Stimulated activated CD8-positive, alpha-beta memory T cell treated with anti-CD3 and anti-CD28 coated beads, Interleukin-12 subunit alpha, Interleukin-12 subunit beta, amount 100 ng/mL, for 24 hours (primary cell): ENCODE results near the gene SC5D.

Experiments used
- DNase-seq: peaks from one replicate; pipeline ENCODE4 v3.0.0-alpha.2; 2020; ENCODE audit errors: extremely low read depth

SC5D gene, protein sequence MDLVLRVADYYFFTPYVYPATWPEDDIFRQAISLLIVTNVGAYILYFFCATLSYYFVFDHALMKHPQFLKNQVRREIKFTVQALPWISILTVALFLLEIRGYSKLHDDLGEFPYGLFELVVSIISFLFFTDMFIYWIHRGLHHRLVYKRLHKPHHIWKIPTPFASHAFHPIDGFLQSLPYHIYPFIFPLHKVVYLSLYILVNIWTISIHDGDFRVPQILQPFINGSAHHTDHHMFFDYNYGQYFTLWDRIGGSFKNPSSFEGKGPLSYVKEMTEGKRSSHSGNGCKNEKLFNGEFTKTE

DNA sequence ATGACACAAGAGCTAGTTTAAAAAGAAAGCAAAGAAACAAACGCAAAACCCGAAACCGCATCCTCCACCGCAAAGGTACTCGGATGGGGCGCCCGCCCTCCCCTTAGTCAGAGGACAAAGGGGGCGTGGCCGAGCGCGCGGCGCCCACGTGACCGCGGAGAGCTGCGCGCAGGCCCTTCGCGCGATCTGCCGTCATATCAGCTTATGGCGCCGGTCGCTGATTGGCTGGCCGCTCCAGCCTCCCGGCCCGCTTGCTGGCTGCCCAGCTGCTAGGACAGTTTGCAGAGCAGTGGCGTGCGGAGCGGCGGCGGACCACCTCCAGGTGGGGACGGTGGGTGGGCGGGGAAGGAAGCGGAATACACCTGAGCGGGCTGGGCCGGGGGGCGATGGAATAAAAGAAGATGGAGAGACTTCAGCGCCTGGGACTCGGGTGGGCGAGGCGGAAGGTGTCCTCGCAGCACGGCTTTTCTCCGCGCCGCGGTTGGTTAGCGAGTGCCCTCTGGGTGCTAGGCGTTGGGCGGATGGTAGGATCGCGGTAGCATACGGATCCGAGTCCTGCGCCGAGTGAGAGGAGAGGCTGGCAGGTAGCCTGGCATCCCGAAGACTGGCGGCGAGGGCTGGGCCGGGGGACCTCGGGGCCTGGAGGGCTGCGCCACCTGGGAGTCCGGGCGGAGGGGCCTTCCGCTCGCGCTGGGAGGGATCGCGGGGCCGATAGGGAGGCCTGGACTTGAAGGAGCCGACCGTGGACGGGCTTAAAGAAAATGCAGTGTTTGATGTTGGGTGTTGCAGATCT lies at the start of gene SC5D:
TSS of gene SC5D (plus strand) at position 277 of the 793 bp plus-strand sequence. CDS start 10,605 bp downstream, outside the sequence.
- DNase-seq, result peak; percentile 85

- DNase-seq, result no peak
Observed at GRCh38 chr11:121244884-121245283, 47.7 kb upstream of the SC5D start.

DNA sequence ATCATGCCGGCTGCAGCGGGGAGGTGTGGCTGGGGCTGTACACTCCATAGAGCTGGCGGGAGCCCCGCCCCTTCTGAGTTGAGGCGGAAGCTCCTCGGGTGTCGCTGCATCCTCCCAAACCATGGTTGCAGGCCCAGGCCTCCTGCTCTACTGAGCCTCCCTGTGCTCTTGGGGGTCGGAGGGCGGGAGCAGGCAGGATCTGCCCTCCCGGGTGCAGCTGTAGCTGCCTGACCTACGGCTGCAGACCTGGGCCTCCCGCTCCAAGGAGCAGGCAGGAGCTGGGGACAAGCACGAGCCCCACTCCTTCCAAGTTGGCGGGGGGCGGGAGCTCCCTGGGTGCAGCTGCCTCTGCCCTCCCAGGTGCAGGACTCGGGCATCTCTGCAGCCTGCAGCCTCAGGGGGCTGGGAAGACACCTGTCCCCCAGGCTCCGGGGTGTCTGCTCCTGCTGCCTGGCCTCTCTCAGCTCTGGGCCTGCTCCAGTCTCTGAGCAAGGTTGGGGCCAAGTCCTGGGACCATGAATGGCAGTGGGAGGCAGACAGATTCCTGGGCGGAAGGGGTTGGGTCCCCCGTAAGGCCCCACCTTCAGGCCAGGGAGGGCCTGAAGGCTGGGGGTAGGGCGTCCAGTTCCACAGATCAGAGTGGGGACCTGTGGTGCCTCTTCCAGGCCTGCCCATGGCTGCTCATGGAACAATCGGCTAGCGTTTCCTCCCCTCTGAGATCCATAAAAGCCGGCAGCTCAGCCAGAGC lies 46.4 kb upstream of the SC5D start:
- no peak for DNase-seq

GRCh38 chr11:121246769-121247035 lies 45.9 kb upstream of the SC5D start:
- DNase-seq, result no peak

DNA sequence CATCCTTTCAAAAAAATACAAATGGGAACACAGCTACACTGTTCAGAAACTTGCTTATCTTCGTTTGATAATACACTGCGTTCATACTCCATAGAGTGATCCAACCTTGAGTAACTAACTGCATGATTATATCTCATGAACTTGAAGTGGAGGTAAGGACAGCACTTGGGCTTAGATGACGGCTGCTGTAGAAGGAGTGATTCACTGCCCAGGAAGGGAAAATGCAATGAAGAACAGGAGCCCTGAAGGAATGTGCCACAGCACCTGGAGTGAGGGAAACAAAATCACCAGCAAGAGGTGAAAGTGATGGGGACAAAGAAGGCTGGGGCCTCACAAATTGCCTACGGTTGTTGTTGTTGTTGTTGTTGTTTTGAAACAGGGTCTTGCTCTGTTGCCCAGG lies 44.1 kb upstream of the SC5D start:
- DNase-seq, result no peak

DNA sequence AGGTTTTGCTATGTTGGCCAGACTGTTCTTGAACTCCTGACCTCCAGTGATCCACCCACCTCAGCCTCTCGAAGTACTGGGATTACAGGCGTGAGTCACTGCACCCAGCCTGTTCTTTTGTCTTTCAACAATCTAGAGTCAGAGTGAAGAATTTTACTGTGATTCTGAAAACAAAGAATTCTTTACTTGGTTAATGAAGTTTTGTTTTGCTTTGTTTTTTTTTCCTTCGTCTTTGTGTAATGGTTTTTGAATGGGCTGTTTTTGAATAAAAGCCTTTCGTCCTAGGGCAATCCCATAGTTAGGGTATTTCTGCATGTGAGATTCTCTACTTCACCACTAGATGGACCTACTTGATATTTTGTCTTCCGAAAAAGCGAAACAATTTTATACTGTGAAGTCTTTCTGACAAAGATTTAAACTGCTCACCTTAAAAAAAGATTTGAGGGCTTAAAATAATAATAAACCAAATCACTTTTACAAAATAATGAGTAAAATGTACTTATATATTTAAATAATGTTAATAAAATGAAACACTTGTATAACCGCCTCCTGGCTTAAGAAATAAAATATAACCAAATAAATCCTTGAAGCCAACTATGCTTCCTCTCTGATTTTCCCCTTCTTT lies 43.4 kb upstream of the SC5D start:
- no peak for DNase-seq

DNA sequence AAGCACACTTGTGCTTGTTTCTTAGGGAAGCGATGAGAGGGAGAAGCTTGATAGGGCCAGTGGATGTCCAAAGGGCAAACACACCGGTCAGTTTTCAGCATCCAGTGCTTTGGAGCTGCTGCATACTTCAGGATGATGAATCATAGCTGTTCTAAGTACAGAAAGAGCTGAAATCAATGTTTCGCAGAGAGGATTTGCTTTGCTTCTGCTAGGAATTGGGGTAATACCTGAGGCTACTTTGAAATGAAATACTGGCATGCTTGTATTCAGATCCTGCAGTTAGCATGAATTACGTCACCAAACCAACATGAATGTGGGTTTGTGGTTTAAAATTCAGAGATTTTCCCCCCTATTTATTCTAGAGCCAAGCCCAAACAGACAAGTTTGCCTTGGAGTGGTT lies 41.7 kb upstream of the SC5D start:
- DNase-seq, result no peak

GRCh38 chr11:121253951-121254350 lies 38.6 kb upstream of the SC5D start:
- DNase-seq, result no peak

GRCh38 chr11:121254756-121255155 lies 37.8 kb upstream of the SC5D start:
- DNase-seq, result no peak

GRCh38 chr11:121255473-121256125 lies 37.0 kb upstream of the SC5D start:
- no peak for DNase-seq

GRCh38 chr11:121257289-121257688 lies 35.3 kb upstream of the SC5D start:
- no peak for DNase-seq

GRCh38 chr11:121257976-121258375 lies 34.6 kb upstream of the SC5D start:
- no peak for DNase-seq

DNA sequence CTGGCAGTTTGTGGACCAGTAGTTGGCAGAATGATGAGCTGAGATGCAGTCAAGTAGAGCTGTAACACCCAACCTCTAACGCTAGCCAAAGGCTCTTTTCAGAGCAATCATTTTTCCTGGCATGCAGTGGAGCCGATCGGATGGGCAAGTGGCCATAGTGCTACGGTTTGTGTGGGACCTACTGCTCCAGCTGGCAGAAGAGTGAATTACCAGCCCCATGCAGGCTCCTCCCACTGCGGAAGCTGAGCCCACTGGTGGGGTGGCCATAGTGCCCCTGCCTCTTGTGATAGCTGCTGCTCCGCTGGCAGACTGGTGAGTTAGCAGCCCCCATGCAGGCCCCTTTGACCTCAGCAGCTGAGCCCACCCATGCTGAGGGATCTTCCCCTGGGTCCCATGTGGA lies 27.0 kb upstream of the SC5D start:
- DNase-seq, result no peak

DNA sequence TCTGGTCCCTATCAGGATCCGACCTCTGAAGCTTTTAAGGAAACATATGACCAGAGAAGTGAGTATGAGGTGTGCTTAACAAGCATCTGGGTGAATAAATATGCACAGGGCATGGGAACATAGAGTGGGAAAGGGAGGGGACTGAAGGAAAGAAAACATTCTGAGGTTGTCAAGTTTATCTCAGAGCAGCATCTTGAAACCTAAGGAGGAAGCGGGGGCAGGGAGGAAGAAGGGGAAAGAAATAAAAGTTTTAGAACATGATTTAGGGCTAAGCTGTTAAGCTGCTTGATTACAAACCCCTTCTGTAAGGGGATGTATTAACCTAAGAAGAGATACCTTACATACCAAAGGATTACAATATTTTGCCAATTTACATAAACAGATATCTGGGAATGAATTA lies 24.0 kb upstream of the SC5D start:
- no peak for DNase-seq

- DNase-seq, result no peak
Observed at GRCh38 chr11:121270001-121270678, 22.4 kb upstream of the SC5D start.

DNA sequence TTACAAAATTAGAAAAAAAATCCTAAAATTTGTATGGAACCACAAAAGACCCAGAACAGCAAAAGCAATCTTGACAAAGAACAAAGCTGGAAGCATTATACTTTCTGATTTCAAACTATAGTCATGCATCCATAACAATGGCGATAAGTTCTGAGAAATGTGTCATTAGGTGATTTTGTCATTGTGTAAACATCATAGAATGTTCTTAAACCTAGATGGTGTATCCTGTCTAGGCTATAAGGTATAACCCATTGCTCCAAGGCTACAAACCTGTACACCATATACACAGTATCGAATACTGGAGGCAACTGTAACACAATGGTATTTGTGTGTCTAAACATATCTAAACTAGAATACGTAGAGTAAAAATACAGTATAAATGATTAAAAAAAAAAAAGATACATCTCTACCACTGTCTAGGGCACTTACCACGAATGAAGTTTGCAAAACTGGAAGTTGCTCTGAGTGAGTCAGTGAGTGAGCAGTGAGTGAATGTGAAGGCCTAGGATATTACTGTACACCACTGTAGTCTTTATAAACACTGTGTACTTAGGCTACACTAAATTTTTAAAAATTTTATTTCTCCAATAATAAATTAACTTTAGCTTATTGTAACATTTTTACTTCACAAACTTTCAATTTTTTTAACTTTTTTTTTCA lies 18.1 kb upstream of the SC5D start:
- no peak for DNase-seq

- DNase-seq, result no peak
Observed at GRCh38 chr11:121281698-121282097, 10.9 kb upstream of the SC5D start.

DNA sequence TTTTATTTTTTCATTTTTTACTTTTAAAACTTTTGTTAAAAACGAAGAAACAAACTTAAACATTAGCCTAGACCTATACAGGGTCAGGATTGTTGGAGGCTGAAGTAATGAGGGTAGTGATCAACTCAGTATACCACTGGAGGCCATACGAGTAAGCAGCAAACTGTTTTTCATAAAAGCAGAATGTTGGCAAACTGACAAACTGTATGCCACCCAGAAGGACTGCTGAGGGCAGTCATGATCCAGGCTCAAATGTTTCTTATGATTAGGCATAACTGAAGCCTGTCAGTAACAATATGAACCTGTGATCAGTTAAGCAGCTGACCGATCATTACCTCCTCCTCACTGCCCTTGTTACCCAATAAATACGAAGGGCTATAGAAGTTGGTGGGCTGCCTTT lies 10.2 kb upstream of the SC5D start:
- no peak for DNase-seq

DNA sequence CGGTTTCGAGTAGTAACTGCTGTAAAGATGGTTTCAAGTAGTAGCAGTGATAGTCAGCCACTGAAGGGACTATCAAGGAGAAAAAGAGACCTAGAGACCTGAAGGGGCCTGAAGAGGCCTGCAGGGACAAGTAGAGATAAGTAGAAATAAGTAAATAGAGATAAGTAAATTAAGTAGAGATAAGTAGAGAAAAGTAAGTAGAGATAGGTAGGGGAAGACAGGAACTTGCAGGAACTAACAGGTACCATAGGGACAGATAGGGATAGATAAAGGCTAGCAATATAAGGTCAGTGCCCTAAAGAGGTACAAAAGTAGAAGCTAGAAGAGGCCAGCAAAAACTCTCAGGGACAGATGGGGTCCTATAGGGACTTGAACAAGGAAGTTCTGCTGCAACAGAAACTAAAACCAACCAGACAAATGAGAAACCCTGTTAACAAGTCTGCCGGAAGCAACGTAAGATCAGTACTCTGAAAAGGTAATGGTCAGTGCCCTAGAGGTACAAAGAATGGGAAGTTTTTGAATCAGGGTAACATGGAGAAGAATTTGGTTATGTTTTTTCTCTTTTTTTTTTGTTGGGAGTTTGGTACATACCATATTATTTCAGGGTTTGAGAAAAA lies 9.6 kb upstream of the SC5D start:
- DNase-seq, result no peak

- no peak for DNase-seq
Observed at GRCh38 chr11:121291319-121291718, 1.3 kb upstream of the SC5D start.
